Adrenal gland (tissue), 5 donors: ENCODE measurements around the gene SH2D6.

Source experiments
- CTCF ChIP-seq, 6 experiments: fragments of 450-650 bp in 4 of 6; fragments of 200-600 bp in 2 of 6; sonication (generic) in 1 of 6; IDR thresholded peaks; 1 replicate in 5 of 6; 2 replicates in 1 of 6; pipeline versions ENCODE4 v1.5.1 to v1.8.0; 2016 to 2021; ENCODE audit warnings: antibody characterized with exemption in 6 of 6, mild to moderate bottlenecking in 2 of 6, moderate library complexity in 1 of 6
- POLR2A ChIP-seq, 2 donors: fragments of 450-650 bp; IDR thresholded peaks; one replicate each; pipeline ENCODE4 v1.6.1; 2017; ENCODE audit warnings: antibody characterized with exemption in 2 of 2, mild to moderate bottlenecking in 2 of 2, moderate library complexity in 1 of 2
- donor health status: DM: no; HTN: no; CAD: no.

- TF ChIP-seq CTCF (IDR thresholded peaks at IDR 0.05) (no peak), POLR2A (IDR thresholded peaks at IDR 0.05) (no peak)
Observed at GRCh38 chr2:85449214-85449588, 30.7 kb downstream of the SH2D6 start.
